Stimulated activated CD8-positive, alpha-beta memory T cell treated with anti-CD3 and anti-CD28 coated beads, Interleukin-15, amount 100 ng/mL, for 1 hour (primary cell): Measurements from ENCODE around the gene FGD5.

Source experiments
- DNase-seq: peaks from one replicate; pipeline ENCODE4 v3.0.0-alpha.2; 2020; ENCODE audit warnings: low read depth

FGD5 gene

GRCh38 chr3:14824646-14825045 lies 5.9 kb downstream of the FGD5 start:
- DNase-seq: no peak

DNA sequence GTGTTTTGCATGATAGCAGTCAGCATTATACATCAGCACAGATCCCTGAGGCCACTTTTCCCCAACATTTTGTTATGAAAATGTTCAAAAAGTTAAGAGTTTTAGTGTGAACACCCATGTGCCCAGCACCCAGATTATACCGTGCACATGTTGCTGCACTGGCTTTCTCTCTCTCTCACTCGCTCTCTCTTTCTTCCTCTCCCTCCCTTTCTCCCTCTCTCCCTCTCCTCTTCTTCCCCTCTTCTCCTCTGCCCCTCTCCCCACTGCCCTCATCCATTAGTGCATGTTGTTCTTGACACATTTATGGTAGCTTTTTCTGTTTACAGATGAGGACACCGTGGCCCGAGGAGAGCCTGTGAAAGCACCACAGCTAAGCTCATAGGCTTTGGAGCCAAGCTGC lies 7.3 kb downstream of the FGD5 start:
- no peak for DNase-seq

DNA sequence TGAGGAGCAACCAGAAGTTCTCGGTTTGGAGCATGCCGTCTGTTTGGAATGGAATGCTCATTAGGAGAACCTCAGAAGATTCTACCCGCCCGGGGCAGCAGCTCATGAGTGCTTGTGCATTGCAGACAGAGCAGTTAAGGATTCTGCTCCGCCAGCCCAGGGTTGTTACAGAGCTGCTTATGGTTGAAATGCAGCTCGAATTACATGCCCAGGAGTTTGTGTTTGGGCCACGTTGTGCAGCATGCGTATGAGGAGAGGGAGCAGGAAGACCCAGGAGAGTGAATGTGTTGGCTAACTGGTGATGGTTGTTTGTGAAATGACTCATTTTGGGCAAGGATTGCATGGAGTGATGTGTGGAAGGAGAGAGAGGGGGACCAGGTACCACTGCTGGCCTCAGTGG lies 9.0 kb downstream of the FGD5 start:
- DNase-seq: no peak

DNA sequence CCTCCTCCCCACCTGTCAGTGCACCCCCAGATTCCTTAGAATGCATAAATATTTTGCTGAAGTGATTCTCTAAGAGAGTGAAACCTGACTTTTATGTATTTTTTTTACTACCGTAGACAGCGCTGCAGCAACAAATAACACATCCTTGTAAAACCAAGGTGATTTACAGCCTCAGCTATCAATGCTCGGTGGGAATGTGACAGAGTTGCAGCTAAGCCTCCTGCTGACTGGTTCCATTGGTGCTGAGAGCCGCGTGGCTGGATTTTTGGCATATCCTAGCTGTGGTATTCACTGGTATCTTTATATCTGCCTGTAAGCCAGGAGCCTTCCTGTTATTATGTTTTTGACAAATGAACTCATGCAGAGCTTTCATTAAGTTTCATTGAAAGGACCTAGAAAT lies 11.0 kb downstream of the FGD5 start:
- no peak for DNase-seq

- no peak for DNase-seq
Measured at GRCh38 chr3:14831916-14832450, 13.2 kb downstream of the FGD5 start.

DNA sequence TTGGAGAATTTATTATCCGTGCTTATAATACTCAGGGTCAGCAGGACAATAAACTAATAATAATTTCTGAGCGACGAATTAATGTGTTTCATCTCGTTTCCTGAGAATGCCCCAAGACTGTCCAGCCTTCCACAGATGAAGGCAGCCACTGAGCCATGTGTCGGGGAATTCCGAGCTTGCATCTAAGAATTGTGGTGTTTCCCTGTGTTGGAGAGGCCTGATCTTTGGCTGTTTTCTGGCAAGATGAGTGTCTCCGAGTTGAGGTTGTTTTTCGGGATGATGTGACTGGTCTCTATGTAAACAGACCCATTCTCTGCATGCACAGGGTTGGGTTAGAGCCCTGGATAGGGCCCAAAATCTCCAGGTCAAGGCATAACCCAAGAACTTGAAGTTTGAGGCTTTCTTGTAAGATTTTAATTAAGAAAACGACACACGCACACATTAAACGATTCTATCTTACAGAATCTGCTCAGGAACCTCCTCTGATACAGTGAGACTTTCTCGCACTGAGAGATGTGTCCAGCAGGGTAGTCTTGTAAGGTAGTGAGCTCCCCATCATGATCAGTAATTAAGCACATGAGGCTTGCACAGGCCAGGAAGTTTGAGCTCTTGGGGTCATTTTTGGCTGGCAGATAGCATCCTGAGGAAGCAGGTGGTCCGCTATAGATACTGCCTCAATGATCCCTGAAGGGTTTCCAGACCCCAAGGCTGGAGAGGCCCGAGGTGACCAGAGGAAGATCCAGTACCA lies 14.4 kb downstream of the FGD5 start:
- no peak for DNase-seq

GRCh38 chr3:14834121-14834520 lies 15.4 kb downstream of the FGD5 start:
- no peak for DNase-seq

DNA sequence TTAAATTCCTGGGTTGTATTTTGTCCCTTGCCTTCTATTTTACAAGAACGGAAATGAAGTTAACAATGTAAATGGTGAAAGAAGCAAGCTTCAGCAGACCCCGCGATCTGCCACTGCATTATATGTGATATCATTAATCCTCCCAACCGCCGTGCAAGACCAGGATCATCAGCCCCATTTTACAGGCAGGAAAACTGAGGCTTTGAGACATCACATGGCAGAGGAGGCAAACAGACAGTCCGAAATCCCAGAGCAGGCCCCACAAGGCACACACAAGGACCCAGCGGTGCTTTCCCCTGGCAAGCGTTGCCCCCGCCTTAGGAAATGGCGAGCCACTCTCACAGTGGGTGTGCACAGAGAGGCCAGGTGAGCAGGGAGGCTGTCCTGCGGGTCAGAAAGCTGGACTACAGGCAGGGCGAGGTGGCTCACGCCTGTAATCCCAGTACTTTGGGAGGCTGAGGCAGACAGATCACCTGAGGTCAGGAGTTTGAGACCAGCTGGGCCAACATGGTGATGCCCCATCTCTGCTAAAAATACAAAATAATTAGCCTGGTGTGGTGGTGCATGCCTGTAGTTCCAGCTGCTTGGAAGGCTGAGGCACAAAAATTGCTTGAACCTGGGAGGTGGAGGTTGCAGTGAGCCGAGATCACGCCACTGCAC lies 16.2 kb downstream of the FGD5 start:
- DNase-seq: no peak

DNA sequence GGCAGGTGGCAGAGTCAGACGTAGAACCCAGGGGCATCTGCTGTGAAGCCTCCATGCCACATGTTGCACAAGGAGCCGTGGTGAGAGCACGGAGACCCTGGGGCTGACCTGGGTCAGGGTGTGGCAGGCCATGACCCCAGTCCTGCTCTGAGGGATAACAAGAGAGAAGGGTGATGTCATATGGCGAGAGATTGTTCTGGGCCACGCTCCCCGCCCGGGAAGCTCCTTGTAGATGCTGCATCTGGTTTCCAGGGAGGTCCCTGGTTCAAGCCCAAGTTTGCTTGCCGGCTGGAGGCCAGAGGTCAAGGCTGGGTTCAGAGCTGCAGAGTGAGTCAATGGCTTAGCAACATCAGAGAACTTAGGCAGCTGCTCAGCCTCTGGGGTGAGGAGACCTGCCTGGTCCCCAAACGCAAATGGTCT lies 17.3 kb downstream of the FGD5 start:
- no peak for DNase-seq

- no peak for DNase-seq
Measured at GRCh38 chr3:14837186-14837877, 18.6 kb downstream of the FGD5 start.

DNA sequence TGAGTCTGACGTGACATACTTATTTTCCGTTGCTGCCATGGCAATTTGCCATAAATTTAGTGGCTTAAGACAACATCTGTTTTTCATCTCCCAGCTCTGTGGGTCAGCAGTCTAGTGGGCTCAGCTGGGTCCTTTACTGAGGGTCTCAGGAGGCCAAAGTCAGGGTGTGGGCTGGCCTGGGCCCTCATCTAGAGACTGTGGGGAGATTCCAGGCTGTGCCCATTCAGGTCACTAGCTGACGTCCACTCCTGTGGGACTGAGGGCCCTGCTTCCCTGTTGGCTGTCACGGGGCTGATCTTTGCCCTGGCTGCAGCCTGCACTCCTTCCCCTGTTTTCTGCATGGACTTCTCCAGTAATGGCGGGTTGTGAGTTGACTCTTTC lies 19.1 kb downstream of the FGD5 start:
- DNase-seq: no peak

DNA sequence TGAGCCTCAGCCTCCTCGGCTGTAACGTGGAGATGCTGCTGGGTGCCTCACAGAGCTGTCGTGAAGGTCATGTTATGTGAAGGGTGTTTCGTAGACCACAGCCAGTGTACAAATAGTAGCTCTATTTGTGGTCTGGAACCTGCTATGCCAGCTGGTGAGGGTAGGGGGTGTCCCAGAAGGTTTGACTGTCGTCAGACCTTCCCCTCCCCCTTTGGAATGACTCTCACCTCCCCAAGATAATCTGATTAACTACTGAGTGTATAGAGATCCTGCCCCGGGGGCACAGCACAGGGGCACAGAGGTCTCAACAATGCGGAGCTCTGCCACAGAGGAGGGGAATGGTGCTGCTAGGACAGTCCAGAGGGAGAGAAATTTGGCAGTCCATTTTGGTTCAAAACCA lies 20.5 kb downstream of the FGD5 start:
- no peak for DNase-seq

DNA sequence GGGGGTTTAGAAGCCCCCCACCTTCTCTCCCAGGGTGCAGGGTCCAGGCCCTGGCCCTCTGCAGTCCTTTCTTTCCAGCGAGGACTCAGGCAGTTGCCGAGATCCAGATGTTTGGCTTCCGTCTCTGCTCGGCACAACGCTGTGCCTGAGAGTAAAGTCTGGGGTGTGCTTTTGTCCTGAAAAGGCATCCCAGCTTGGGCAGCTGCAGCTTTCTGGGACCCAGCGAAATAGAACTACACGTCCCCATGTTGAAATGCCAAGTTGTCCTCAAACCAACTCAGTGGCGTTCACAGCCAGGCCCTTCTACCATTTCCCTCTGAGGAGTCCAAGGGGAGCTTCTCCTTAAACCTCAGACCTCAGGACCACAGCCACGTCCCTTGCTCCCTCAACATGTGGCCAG lies 23.1 kb downstream of the FGD5 start:
- DNase-seq: no peak

DNA sequence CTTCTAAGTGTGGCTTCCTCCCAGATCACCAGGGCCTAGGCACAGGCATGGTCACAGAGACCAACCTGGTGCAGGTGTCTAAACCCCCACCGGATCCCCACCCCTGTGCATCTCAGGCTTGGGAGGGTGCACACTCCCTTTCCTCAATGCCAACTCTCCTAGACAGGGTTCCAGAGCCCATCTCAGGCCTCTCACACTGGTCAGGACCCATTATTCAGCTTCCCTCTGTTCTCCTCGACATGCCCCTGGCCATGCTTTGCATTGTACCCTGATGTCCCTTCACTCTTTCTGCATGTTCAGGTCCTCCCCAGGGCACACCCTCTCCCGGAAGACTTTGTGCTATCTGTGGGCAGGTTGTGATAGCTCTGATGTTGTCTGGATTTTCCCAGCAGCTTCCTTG lies 23.5 kb downstream of the FGD5 start:
- DNase-seq: no peak

DNA sequence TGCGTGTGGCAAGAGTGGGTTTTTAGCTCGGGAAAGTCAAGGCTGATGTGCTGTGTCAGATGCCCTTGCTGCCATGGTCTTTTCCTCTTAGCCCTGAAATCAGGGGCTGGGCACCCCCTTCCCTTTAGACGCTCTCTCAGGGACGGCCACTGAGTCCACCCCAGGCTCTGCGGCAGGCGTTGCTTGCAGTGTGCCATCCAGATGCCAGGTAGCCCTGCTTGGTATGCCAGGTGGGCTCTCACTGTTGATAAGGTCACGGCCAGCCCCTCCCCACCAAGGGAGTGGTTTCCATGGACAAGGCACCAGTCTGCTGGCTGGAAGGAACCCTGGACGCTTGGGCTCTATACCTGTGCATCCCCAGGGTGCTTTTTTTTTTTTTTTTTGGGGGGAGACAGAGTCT lies 24.6 kb downstream of the FGD5 start:
- DNase-seq: no peak

DNA sequence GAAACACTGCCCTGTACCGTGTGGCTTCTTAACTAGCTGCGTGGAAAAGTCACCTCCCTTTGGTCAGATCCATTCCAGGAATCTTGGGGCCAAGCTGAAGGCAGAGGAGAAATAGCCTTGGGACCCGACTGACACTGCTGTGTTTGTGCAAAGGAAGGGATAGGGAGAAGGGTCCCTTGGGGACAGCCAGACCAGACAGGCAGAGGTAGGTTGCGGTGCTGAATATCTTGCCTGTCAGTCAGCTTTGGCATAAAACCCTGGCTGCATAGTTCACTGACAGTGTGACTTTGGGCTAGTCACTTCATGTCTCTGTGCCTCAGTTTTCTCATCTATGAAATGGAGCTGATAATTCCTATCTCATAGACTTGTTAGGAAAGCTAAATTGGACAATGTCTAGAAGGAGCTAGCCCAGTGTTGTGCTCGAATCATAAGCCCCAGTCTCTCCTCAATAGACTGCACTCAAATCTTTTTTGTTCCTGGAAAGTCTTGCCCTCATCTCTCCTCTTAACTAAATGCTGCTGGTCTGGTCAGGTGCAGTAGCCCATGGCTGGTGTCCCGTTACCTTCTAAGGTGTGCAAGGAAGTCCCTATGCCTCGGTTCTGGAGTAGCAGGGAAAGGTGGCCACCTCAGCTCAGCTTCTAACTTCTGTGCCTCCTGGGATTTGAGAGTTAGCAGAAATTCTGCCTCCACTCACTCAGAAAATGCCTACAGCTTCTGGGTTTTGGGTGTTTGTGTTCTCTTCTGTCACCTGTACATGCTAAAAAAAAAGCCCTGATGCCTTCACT lies 25.8 kb downstream of the FGD5 start:
- DNase-seq: no peak

DNA sequence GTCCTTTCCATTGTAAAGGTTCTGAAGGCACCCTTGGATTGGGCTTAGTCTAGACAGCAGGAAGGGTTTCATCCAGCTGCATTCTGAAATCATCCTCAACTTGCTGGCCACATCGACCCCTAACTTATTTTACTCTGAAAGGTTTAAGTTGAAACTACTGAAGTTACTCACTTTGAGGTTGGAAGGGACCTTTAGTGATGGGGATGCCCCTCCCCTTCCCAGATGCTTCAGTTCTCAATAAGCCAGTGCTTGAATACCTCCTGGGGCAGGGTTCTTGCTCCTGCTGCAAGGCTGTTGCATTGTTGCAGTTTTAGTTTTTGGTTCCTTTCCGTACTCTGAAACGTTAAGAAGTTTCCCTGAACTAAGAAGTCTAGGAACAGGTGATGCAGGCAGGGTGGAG lies 26.4 kb downstream of the FGD5 start:
- DNase-seq: no peak

DNA sequence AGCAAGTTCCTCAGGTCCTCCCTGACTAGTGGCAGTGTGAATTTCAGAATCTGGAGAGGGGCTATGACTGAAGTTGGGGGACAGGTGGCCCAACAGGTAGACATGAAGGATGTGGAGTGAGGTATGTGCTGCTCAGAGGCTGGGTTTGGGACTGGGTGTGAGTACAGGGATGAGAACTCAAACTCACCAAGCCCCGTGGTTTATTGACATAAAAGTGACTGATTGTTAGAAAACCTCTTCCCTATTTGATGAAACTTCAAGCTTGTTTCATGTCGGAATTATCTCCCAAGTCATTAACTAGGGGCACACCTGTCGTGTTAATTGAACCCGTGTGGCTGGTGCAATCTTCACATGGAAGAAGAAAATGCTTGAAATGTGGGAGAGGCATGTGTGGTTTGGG lies 27.1 kb downstream of the FGD5 start:
- DNase-seq: no peak

DNA sequence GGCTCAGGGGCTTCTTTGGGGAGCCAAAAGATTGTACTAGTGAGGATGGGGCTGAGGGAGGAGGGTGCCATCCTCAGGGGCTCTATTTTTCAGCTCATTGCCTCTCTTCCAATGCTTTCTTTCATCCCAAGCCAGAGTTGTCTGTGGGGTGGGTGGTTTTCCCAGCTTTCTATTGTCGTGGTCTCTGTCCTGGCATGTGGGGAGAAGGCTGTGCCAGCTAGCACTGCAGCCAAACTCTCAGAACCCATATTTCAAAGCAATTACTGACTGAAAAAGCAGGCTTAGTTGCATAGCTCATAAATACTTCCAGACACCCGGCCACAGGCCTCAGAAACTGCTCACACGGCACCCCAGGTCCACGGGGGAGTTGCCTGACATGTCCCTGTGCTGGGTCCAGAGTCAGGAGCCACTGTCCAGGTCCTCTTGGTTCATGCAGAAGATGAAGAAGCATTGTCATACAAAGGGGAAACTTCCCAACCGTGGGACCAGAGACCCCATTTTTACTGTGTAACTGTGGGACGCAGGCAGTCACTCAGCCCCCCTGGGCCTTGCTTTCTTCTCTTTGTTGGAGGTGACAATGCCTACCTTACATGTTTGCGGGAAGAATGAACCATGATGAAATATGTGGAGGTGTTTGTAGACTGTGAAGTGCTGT lies 27.6 kb downstream of the FGD5 start:
- no peak for DNase-seq

- DNase-seq: no peak
Measured at GRCh38 chr3:14847613-14848541, 29.1 kb downstream of the FGD5 start.

- no peak for DNase-seq
Measured at GRCh38 chr3:14848906-14849305, 30.1 kb downstream of the FGD5 start.
